UCSD-AML1 (cell line): ENCODE results near the gene STX8.

ENCODE experiments used
- DNase-seq: peaks from one replicate; lab custom pipeline; 2025; ENCODE audit not compliant: unreplicated experiment; lab: John Stamatoyannopoulos, UW

STX8 gene

GRCh38 chr17:9309216-9309615, 266.4 kb downstream of the STX8 start:
- DNase-seq = no peak

GRCh38 chr17:9308069-9308468, 267.6 kb downstream of the STX8 start:
- DNase-seq = no peak

- no peak for DNase-seq
Observed at GRCh38 chr17:9307313-9307998, 268.2 kb downstream of the STX8 start.

GRCh38 chr17:9306086-9306485, 269.5 kb downstream of the STX8 start:
- no peak for DNase-seq

- DNase-seq = no peak
Observed at GRCh38 chr17:9299695-9300094, 275.9 kb downstream of the STX8 start.

- no peak for DNase-seq
Observed at GRCh38 chr17:9298776-9299295, 276.8 kb downstream of the STX8 start.

GRCh38 chr17:9298135-9298534, 277.5 kb downstream of the STX8 start:
- no peak for DNase-seq

- DNase-seq = no peak
Observed at GRCh38 chr17:9294661-9295210, 280.9 kb downstream of the STX8 start.

GRCh38 chr17:9292561-9292941, 283.1 kb downstream of the STX8 start:
- no peak for DNase-seq

GRCh38 chr17:9291912-9292560, 283.6 kb downstream of the STX8 start:
- peak; percentile 32 for DNase-seq

- DNase-seq = no peak
Observed at GRCh38 chr17:9290226-9290613, 285.4 kb downstream of the STX8 start.

- DNase-seq = no peak
Observed at GRCh38 chr17:9287306-9287705, 288.3 kb downstream of the STX8 start.

GRCh38 chr17:9286434-9286833, 289.2 kb downstream of the STX8 start:
- DNase-seq = no peak

GRCh38 chr17:9285602-9286427, 289.8 kb downstream of the STX8 start:
- DNase-seq = no peak

- no peak for DNase-seq
Observed at GRCh38 chr17:9284884-9285283, 290.7 kb downstream of the STX8 start.

- no peak for DNase-seq
Observed at GRCh38 chr17:9283909-9284308, 291.7 kb downstream of the STX8 start.

GRCh38 chr17:9279893-9280292, 295.7 kb downstream of the STX8 start:
- DNase-seq = no peak

- no peak for DNase-seq
Observed at GRCh38 chr17:9274973-9275372, 300.6 kb downstream of the STX8 start.

- no peak for DNase-seq
Observed at GRCh38 chr17:9273428-9274391, 301.9 kb downstream of the STX8 start.

- DNase-seq = no peak
Observed at GRCh38 chr17:9272501-9273200, 303.0 kb downstream of the STX8 start.
